B cell (primary cell): Measurements from ENCODE around the gene PPP1R10.

Experiments
- EZH2 ChIP-seq: IDR thresholded peaks from 2 replicates; pipeline ENCODE4 v1.6.1; 2012; ENCODE audit warnings: borderline replicate concordance, low read depth, mild to moderate bottlenecking, moderate library complexity, low read length; ENCODE audit not compliant: insufficient read depth, poor library complexity, severe bottlenecking
- TF ChIP-seq, protein P1 (sequence below): fragments of 200-600 bp; IDR thresholded peaks from one replicate; pipeline ENCODE4 v1.8.0; 2022; ENCODE audit warnings: antibody characterized with exemption, mild to moderate bottlenecking

DNA sequence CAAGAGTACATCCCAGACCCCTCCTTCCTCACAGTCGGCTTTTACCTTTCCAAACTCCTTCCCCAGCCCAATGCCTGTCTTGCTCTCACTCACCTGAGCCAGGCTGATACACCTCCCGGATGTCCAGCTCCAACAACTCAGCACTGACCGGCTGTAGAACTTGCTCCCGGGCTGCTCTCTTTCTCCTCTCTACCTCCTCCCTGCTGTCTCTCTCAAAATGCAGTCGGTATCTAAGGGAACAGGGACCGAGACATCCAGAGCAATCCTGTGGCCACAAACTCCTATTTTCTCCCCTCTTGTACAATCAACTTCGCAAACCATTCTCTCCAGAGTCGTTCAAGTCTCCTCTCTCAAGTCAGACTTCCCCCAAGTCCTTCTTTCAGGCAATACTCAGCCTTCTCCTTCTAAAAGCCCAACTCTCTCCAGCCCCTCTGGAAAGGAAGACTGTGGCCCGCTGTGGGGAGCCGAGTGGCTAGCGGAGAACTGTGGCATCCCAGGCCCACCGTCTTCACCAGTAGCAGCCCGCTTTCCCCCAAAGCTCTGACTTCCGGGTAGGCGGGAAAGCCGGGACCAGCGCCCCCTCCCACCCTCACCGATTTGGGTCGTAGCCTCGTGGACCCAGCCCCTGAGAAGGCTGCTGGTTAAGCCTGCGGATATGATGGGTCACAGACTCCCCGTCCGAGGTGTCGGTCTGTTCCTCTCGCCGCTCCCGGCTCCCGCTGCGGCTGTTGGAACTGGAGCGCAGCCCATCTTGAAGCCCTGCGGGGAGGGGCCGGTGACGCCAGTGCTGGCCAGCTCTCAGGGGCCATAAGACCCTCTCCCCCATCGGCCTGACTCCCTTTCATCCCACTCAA lies 61.9 kb downstream of the PPP1R10 start:
- TF ChIP-seq, protein P1, sequence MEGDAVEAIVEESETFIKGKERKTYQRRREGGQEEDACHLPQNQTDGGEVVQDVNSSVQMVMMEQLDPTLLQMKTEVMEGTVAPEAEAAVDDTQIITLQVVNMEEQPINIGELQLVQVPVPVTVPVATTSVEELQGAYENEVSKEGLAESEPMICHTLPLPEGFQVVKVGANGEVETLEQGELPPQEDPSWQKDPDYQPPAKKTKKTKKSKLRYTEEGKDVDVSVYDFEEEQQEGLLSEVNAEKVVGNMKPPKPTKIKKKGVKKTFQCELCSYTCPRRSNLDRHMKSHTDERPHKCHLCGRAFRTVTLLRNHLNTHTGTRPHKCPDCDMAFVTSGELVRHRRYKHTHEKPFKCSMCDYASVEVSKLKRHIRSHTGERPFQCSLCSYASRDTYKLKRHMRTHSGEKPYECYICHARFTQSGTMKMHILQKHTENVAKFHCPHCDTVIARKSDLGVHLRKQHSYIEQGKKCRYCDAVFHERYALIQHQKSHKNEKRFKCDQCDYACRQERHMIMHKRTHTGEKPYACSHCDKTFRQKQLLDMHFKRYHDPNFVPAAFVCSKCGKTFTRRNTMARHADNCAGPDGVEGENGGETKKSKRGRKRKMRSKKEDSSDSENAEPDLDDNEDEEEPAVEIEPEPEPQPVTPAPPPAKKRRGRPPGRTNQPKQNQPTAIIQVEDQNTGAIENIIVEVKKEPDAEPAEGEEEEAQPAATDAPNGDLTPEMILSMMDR: no peak
- TF ChIP-seq EZH2: no peak
